ENCODE results near the gene OTOL1. TPM values are rescaled to one million over a fixed set of nuclear protein-coding genes. Genes with fewer than 3 reads are reported as not detected.

OTOL1 gene
- total and polyA plus RNA-seq, 10 of the 15 experiments (the other 5 are each of a cell fraction or from before 2014, with no cell fraction given) = not detected

GRCh38 chr3:161475206-161475605 lies 21.4 kb upstream of the OTOL1 start:
- ATAC-seq = no peak
- Histone ChIP-seq H3K4me2 (ENCODE audit: control insufficient read depth, insufficient read depth) (no peak overlapping the region), H3K4me3 (no peak overlapping the region), H3K27ac (ENCODE audit: control insufficient read depth, insufficient read depth) (no peak overlapping the region), H3K36me3 (ENCODE audit: control insufficient read depth in 2 of 2, insufficient read depth in 2 of 2, low read length in 1 of 2) (no peaks in the 10 kb centered on the region), H3K4me1 (ENCODE audit: control insufficient read depth, insufficient read depth, low read length) (no peaks in the 10 kb centered on the region), H3K27me3 (replicated peaks in 1 of 2; ENCODE audit: control insufficient read depth in 2 of 2, insufficient read depth in 2 of 2, low read length in 1 of 2) (no peaks in the 10 kb centered on the region; a peak in 1 of 4 replicates), H4K20me1 (ENCODE audit: control insufficient read depth, insufficient read depth) (no peaks in the 10 kb centered on the region), H3K9ac (ENCODE audit: control insufficient read depth, insufficient read depth, low read length) (no peak overlapping the region), H3K79me2 (ENCODE audit: control insufficient read depth, insufficient read depth, low read length) (no peaks in the 10 kb centered on the region), H2AFZ (ENCODE audit: control insufficient read depth, low read depth, low read length) (no peak overlapping the region), H3K9me3 (replicated peaks; ENCODE audit: control insufficient read depth, insufficient read depth, low read length) (no peaks in the 10 kb centered on the region)
- ChIA-PET RAD21 (ENCODE audit: unreplicated experiment) (no interaction called here), CTCF (interaction anchor here (0.9 to 1.2 kb wide), 2 partner anchors 11 to 18 kb away, joined by 3 to 4 read pairs; no protein-coding TSS in a partner anchor), SMC1A (ENCODE audit: uncharacterized antibody, unreplicated experiment) (interaction anchor here (1.0 to 1.6 kb wide), 3 partner anchors 9 to 31 kb away, joined by 3 to 4 read pairs (median 3); no protein-coding TSS in a partner anchor), POLR2A (no interaction called here)
- no TSS peak for BruUV-seq (replicated peaks)
- DNase-seq (ENCODE audit: low read depth, low spot score) = no peak
- intact Hi-C loops (cut with micrococcal nuclease; ENCODE audit: unreplicated experiment) (no loop called here), in situ Hi-C loops (cut with MboI) (no loop called here)
- TF ChIP-seq SMAD5 (IDR thresholded peaks at IDR 0.05; ENCODE audit: low read depth) = no peak
- TF ChIP-seq, protein P1, sequence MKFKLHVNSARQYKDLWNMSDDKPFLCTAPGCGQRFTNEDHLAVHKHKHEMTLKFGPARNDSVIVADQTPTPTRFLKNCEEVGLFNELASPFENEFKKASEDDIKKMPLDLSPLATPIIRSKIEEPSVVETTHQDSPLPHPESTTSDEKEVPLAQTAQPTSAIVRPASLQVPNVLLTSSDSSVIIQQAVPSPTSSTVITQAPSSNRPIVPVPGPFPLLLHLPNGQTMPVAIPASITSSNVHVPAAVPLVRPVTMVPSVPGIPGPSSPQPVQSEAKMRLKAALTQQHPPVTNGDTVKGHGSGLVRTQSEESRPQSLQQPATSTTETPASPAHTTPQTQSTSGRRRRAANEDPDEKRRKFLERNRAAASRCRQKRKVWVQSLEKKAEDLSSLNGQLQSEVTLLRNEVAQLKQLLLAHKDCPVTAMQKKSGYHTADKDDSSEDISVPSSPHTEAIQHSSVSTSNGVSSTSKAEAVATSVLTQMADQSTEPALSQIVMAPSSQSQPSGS (IDR thresholded peaks at IDR 0.05; ENCODE audit: low read length) = no peak
- TF ChIP-seq CHD2 (IDR thresholded peaks at IDR 0.05; ENCODE audit: borderline replicate concordance, low read depth, low read length) = no peak
- no peak for TF ChIP-seq ELK1 (IDR thresholded peaks at IDR 0.05; ENCODE audit: low read depth, low read length)
- no peak for TF ChIP-seq REST (IDR thresholded peaks at IDR 0.05; ENCODE audit: low read depth, low read length)
- no peak for TF ChIP-seq BACH1 (IDR thresholded peaks at IDR 0.05; ENCODE audit: borderline replicate concordance)
- no peak for TF ChIP-seq CEBPZ (IDR thresholded peaks at IDR 0.05; ENCODE audit: low read depth, low read length)
- TF ChIP-seq, protein P2, sequence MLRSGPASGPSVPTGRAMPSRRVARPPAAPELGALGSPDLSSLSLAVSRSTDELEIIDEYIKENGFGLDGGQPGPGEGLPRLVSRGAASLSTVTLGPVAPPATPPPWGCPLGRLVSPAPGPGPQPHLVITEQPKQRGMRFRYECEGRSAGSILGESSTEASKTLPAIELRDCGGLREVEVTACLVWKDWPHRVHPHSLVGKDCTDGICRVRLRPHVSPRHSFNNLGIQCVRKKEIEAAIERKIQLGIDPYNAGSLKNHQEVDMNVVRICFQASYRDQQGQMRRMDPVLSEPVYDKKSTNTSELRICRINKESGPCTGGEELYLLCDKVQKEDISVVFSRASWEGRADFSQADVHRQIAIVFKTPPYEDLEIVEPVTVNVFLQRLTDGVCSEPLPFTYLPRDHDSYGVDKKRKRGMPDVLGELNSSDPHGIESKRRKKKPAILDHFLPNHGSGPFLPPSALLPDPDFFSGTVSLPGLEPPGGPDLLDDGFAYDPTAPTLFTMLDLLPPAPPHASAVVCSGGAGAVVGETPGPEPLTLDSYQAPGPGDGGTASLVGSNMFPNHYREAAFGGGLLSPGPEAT (IDR thresholded peaks at IDR 0.05; ENCODE audit: low read depth) = no peak
- TF ChIP-seq NKRF (conservative IDR thresholded peaks at IDR 0.05) = no peak
- TF ChIP-seq PAX5 (IDR thresholded peaks at IDR 0.05; ENCODE audit: borderline replicate concordance, low read depth, low read length) = no peak
- FAIRE-seq = no peak

Measured in GM12878 (cell line).